ENCODE data around the gene COL1A2. TPM values are rescaled to one million over a fixed set of nuclear protein-coding genes. Genes with fewer than 3 reads are reported as not detected.

COL1A2 gene
- total and polyA plus RNA-seq, 2 donors (not counting 1 experiment from before 2014, with no cell fraction given): 0.46 to 0.47 TPM

GRCh38 chr7:94391726-94392392, 2.8 kb upstream of the COL1A2 start:
- Histone ChIP-seq H3K4me1 (ENCODE audit: control insufficient read depth in 2 of 2, insufficient read depth in 2 of 2, low read length in 2 of 2) (peaks cover 15 to 16% of the 10 kb centered on the region in 2 donors), H2AFZ (ENCODE audit: insufficient read depth, low read depth, low read length, poor library complexity, severe bottlenecking) (peak overlapping the region; percentile 63), H3K4me2 (replicated peaks; ENCODE audit: low read depth, low read length, poor library complexity, severe bottlenecking) (peak overlapping the region; percentile 50), H3K27ac (ENCODE audit: low read length in 2 of 2) (peak overlapping the region in 1 of 2 donors; percentile 32), H3K36me3 (replicated peaks in 1 of 2; ENCODE audit: control extremely low read depth in 1 of 2, control insufficient read depth in 1 of 2, extremely low read depth in 1 of 2, insufficient read depth in 2 of 2, low read length in 1 of 2) (no peaks in the 10 kb centered on the region), H3K79me2 (ENCODE audit: control insufficient read depth, insufficient read depth, low read length) (no peaks in the 10 kb centered on the region), H3K27me3 (replicated peaks in 1 of 4; ENCODE audit: control extremely low read depth in 1 of 4, control insufficient read depth in 3 of 4, insufficient read depth in 4 of 4, low read length in 3 of 4) (peaks cover 0 to 29% (median 8%) of the 10 kb centered on the region in 4 experiments), H3K9ac (ENCODE audit: low read length) (no peak overlapping the region), H3K9me3 (ENCODE audit: control extremely low read depth in 1 of 3, control insufficient read depth in 2 of 3, insufficient read depth in 1 of 3, low read length in 2 of 3) (peaks cover 0 to 4% (median 0%) of the 10 kb centered on the region in 3 donors), H3K4me3 (ENCODE audit: control extremely low read depth in 1 of 5, extremely low read depth in 1 of 5, insufficient read depth in 1 of 5, low read depth in 2 of 5, low read length in 4 of 5) (no peak overlapping the region), H4K20me1 (ENCODE audit: control insufficient read depth, insufficient read depth, low read length, poor library complexity, severe bottlenecking) (no peaks in the 10 kb centered on the region)
- WGBS (ENCODE audit: insufficient coverage): 96% methylated on average over 3 of the region's 4 CpGs
- intact Hi-C loops (cut with micrococcal nuclease): loop anchor here (10.0 kb wide), 1 partner anchor 307 kb away; no protein-coding TSS in a partner anchor
- DNase-seq (no peak), ATAC-seq (ENCODE audit: low read depth) (no peak)
- Mint-ChIP-seq H3K4me1 (peaks cover 10% of the 10 kb centered on the region), H3K4me3 (no peak overlapping the region), H3K27me3 (peaks cover 32% of the 10 kb centered on the region), H3K9me3 (ENCODE audit: insufficient read depth) (no peaks in the 10 kb centered on the region), H3K27ac (no peak overlapping the region)
- POLR2A ChIA-PET: no interaction called here
- CTCF ChIA-PET: interaction anchor here (0.5 kb wide), 1 partner anchor 363 kb away, joined by 4 read pairs; no protein-coding TSS in a partner anchor
- TF ChIP-seq, protein P1, sequence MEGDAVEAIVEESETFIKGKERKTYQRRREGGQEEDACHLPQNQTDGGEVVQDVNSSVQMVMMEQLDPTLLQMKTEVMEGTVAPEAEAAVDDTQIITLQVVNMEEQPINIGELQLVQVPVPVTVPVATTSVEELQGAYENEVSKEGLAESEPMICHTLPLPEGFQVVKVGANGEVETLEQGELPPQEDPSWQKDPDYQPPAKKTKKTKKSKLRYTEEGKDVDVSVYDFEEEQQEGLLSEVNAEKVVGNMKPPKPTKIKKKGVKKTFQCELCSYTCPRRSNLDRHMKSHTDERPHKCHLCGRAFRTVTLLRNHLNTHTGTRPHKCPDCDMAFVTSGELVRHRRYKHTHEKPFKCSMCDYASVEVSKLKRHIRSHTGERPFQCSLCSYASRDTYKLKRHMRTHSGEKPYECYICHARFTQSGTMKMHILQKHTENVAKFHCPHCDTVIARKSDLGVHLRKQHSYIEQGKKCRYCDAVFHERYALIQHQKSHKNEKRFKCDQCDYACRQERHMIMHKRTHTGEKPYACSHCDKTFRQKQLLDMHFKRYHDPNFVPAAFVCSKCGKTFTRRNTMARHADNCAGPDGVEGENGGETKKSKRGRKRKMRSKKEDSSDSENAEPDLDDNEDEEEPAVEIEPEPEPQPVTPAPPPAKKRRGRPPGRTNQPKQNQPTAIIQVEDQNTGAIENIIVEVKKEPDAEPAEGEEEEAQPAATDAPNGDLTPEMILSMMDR (IDR thresholded peaks at IDR 0.05): no peak

DNA sequence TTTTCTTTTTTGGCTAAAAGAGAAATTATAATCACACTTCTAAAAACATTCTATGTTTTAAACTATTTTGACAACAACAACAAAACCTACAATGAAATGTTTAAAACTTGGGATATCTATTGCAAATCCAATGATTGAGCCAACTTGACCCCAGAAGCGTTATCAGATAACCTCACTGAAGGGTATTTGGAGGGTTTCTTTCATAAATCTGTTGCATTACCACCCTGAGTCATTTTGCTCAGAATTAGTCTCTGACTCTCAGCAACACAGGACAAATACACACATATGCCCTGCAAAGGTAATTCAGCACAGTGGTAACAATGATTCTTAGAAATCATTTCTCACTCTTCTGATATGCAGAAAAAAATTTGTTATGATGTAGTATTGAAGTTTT, 2.3 kb upstream of the COL1A2 start:
- Mint-ChIP-seq H3K27me3 (peaks cover 32% of the 10 kb centered on the region), H3K4me1 (peaks cover 10% of the 10 kb centered on the region), H3K4me3 (no peak overlapping the region), H3K9me3 (ENCODE audit: insufficient read depth) (no peaks in the 10 kb centered on the region), H3K27ac (no peak overlapping the region)
- H3K79me2 ChIP-seq (ENCODE audit: control insufficient read depth, insufficient read depth, low read length): no peaks in the 10 kb centered on the region
- CTCF ChIA-PET: no interaction called here
- POLR2A ChIA-PET: no interaction called here
- H3K27ac ChIP-seq (ENCODE audit: low read length in 2 of 2): no peak overlapping the region
- intact Hi-C loops (cut with micrococcal nuclease): loop anchor here (10.0 kb wide), 1 partner anchor 308 kb away; no protein-coding TSS in a partner anchor
- H3K9me3 ChIP-seq (ENCODE audit: control extremely low read depth in 1 of 3, control insufficient read depth in 2 of 3, insufficient read depth in 1 of 3, low read length in 2 of 3): peaks cover 0 to 4% (median 0%) of the 10 kb centered on the region in 3 donors
- no peak for TF ChIP-seq EZH2 (IDR thresholded peaks at IDR 0.05; ENCODE audit: borderline replicate concordance, insufficient read depth, low read depth, low read length, poor library complexity, severe bottlenecking)
- TF ChIP-seq, protein P1 (IDR thresholded peaks at IDR 0.05): no peak
- no peak overlapping the region for H3K9ac ChIP-seq (ENCODE audit: low read length)
- no peak overlapping the region for H3K4me3 ChIP-seq (ENCODE audit: control extremely low read depth in 1 of 5, extremely low read depth in 1 of 5, insufficient read depth in 1 of 5, low read depth in 2 of 5, low read length in 4 of 5)
- no peaks in the 10 kb centered on the region for H3K36me3 ChIP-seq (replicated peaks in 1 of 2; ENCODE audit: control extremely low read depth in 1 of 2, control insufficient read depth in 1 of 2, extremely low read depth in 1 of 2, insufficient read depth in 2 of 2, low read length in 1 of 2)
- peak overlapping the region; percentile 63 for H2AFZ ChIP-seq (ENCODE audit: insufficient read depth, low read depth, low read length, poor library complexity, severe bottlenecking)
- H3K4me1 ChIP-seq (ENCODE audit: control insufficient read depth in 2 of 2, insufficient read depth in 2 of 2, low read length in 2 of 2): peaks cover 15 to 16% of the 10 kb centered on the region in 2 donors
- DNase-seq (no peak), ATAC-seq (ENCODE audit: low read depth) (no peak)
- H4K20me1 ChIP-seq (ENCODE audit: control insufficient read depth, insufficient read depth, low read length, poor library complexity, severe bottlenecking): no peaks in the 10 kb centered on the region
- WGBS (ENCODE audit: insufficient coverage): no CpG with 5 or more reads among the region's 1 CpG
- H3K4me2 ChIP-seq (replicated peaks; ENCODE audit: low read depth, low read length, poor library complexity, severe bottlenecking): peak overlapping the region; percentile 50
- H3K27me3 ChIP-seq (replicated peaks in 1 of 4; ENCODE audit: control extremely low read depth in 1 of 4, control insufficient read depth in 3 of 4, insufficient read depth in 4 of 4, low read length in 3 of 4): peaks cover 0 to 29% (median 8%) of the 10 kb centered on the region in 4 experiments
